HG03196 (cell line): ENCODE measurements around the gene STMN1.
A peak's percentile ranks its signal among the peaks of the same experiment; 100 is the strongest.
"Not testable (repeated sequence)": the region's sequence is repeated elsewhere in the genome, so short reads cannot be mapped to it uniquely, and the experiment has no call there.

ENCODE experiments used
- ATAC-seq: cut with Tn5 transposase; IDR thresholded peaks from one replicate; pipeline ENCODE4 v1.9.1; 2021; ENCODE audit not compliant: unreplicated experiment

STMN1 gene

DNA sequence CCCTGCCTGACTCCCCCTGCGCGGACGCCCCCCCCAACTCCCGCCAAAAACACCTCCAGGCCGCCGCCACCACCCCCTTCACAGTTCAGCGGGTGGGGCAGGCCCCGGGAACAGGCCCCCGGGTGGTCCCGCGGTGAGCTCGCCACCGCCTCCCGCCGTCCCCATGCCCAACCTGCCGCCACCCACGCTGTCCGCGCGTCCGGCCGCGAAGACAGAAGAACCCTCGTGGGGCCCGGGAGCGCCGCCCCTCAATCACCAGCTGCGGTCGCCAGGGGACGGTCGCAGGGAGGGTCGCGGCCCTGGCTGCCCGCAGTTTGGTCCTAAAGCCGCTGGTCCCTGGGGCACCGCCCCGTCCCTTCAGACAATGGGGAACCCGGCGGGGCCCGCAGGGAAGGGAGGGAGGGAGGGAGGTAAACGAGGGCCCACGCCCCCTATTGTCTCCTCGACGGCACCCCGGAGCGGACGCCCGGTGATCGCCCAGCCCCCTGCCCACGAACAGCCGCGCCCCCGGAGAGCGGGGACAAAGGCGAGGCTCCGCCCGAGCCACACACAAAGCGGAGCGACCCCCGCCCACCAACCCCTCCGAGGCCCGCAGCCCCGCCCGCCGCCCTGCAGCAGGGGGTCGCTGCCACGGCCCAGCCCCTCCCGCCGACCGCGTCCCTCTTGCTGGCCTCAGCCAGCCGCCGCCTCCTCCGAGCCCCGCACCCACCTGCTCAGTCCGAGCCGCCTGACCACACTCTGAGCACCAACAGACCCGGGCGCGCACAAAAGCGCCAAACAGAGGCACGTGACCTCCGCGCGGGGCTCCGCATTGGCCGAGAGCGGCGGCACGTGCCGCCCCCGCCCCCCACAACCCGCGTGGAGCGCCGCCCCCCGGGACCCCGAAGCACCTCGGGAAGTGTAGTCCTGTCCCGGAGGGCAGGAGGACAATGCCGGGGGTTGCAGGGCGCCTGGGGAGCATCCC, at the start of gene STMN1:
Gene STMN1 (minus strand): TSS at position 740 of the 964 bp plus-strand sequence. CDS start 1,743 bp downstream, outside the sequence.
- ATAC-seq = peak; percentile 59

DNA sequence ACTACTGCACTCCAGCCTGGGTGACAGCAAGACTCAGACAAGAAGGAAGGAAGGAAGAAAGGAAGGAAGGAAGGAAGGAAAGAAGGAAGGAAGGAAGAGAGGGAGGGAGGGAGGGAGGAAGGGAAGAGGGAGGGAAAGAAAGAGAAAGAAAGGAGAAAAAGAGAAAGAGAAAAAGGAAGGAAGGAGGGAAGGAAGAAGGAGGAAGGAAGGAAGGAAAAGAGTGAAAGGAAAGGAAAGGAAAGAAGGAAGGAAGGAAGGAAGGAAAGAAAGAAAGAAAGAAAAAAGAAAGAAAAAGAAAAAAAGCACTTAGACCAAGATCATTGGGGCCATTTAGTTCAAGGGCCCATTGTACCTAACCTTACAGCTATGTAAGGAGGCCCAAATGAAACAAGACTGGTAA, 49.3 kb upstream of the STMN1 start:
- ATAC-seq = no peak

GRCh38 chr1:25954282-25954938, 48.2 kb upstream of the STMN1 start:
- ATAC-seq = no peak

DNA sequence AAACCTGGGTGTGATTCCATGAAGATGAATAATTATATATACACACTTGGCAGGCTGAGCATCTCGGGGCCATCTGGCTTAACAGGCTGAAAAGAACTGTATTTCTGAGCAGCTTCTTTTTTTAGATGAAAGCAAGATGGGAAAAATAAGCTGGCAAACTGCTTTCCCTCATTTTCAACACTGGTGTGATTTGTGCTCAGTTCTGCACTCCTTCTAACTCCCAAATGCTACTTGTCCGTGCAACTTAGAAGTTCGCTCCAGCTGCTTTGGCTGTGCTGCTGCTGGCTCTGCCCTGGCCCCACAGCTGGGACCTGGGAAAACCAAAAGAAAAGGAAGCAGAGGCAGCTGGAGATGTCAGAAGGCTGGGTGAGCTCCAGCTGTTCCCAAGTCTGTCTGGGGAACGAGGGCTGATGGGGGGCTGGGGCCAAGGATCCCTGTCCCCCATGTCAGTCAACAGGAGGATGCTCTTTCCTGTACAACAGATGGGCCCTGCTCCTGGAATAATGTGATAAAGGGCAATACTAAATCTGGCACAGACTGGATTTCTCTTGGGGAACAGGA, 46.7 kb upstream of the STMN1 start:
- ATAC-seq = no peak

- no peak for ATAC-seq
Observed at GRCh38 chr1:25948641-25949040, 42.4 kb upstream of the STMN1 start.

GRCh38 chr1:25947027-25947426, 40.8 kb upstream of the STMN1 start:
- no peak for ATAC-seq

- no peak for ATAC-seq
Observed at GRCh38 chr1:25945761-25946160, 39.5 kb upstream of the STMN1 start.

GRCh38 chr1:25944986-25945385, 38.8 kb upstream of the STMN1 start:
- ATAC-seq = no peak

DNA sequence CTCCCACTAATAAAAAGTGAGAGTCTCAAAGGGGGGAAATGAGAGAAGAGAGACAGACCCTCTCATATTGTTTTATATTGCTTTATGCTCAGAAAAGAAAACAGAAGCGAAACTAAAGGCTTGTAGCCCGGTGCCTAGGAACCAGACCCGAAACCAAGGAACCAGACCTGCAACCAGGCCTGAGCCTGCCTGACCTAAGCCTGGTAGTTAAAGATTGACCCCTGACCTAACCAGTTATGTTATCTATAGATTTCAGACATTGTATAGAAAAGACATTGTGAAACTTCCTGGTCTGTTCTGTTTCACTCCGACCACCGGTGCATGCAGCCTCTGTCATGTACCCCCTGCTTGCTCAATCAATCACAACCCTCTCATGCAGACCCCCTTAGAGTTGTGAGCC, 37.3 kb upstream of the STMN1 start:
- not testable (repeated sequence) for ATAC-seq

DNA sequence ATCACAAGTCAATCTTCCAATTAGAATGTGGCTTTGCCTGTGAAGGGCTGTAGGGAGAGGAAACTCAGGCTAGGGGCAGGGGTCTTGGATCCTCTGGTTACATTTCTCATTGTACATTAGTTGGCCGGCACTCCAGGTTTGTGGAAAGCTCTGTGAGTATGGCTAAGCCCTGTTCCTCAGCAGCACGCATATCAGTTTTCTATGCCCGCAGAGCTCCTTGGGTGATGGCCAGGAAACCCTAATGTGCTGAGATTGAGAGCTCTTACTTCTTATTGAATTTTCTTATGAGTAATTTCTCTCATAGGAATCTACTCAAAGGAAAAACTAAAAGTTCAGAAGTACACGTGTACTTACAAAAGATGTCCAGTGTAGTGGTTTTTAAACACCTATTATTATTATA, 30.7 kb upstream of the STMN1 start:
- ATAC-seq = no peak

- no peak for ATAC-seq
Observed at GRCh38 chr1:25933479-25934365, 27.5 kb upstream of the STMN1 start.

GRCh38 chr1:25932811-25933400, 26.7 kb upstream of the STMN1 start:
- not testable (repeated sequence) for ATAC-seq

- ATAC-seq = no peak
Observed at GRCh38 chr1:25932321-25932720, 26.1 kb upstream of the STMN1 start.

- no peak for ATAC-seq
Observed at GRCh38 chr1:25929016-25929415, 22.8 kb upstream of the STMN1 start.

GRCh38 chr1:25927521-25928265, 21.5 kb upstream of the STMN1 start:
- no peak for ATAC-seq

GRCh38 chr1:25926731-25927496, 20.7 kb upstream of the STMN1 start:
- ATAC-seq = no peak

DNA sequence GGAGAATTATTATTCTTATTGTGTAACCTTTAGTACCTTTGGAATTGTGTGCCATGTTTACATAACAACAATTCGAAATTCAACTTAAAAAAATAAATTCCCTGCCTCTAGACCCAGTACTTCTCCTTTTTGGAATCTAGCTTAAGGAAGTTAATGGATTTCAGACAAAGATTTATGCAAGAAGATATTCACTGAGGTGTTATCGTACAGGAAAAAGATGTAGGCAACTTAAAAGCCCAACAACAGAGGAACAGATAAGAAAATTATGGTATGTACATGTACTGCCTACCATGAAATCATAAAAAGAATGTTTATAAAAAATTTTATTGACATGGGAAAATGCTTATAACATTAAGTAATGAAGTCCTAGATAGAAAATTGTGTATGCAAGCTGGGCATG, 18.2 kb upstream of the STMN1 start:
- ATAC-seq = no peak

DNA sequence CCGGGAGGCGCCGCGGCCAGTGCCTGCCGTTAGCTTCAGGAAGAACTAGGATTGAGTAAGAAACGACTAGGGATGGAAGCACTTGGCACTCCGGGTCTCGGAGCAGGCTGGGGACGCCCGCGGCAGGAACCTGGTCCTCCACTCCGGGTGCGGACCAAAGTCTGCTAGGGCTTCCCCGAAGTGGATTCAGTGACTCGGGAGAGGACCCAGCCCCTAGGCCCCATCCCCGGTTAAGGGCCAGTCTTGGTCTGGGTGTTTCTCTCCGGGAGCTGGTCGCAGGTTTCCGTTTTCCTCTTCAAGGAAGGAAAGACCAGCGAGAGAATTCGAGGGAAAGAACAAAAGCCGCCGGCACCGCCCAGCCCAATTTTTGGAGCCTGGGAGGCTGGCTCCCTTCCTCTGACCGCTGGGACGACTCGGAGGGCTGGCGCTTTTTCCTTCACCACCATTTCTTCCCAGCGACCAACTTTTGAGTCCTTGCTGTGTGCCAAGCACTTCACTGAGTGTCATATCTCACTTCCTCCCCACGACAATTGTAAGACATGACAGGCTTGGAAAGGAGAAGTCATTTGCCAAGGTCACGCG, 16.8 kb upstream of the STMN1 start:
- ATAC-seq = no peak
